CD4-positive, alpha-beta T cell treated with Interleukin-15 for 4 hours (primary cell): ENCODE measurements around the gene CLIP4.

Source experiments
- DNase-seq: peaks from one replicate; pipeline ENCODE4 v3.0.0-alpha.2; 2020; ENCODE audit warnings: low spot score

The CLIP4 gene

GRCh38 chr2:29222381-29223179, 107.4 kb downstream of the CLIP4 start:
- DNase-seq: no peak

DNA sequence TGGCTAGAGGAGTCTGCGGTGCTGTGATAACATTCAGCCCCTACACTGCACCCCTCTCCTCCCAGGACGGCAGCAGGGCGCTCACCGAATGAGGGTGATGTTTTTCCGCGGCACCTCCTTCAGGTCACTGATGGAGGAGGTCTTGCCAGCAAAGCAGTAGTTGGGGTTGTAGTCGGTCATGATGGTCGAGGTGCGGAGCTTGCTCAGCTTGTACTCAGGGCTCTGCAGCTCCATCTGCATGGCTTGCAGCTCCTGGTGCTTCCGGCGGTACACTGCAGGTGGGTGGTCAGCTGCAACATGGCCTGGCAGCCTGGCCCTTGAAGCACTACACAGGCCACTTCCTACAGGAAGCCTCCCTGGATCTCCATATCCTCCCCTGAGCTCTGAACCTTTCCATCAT, 108.0 kb downstream of the CLIP4 start:
- DNase-seq: no peak

DNA sequence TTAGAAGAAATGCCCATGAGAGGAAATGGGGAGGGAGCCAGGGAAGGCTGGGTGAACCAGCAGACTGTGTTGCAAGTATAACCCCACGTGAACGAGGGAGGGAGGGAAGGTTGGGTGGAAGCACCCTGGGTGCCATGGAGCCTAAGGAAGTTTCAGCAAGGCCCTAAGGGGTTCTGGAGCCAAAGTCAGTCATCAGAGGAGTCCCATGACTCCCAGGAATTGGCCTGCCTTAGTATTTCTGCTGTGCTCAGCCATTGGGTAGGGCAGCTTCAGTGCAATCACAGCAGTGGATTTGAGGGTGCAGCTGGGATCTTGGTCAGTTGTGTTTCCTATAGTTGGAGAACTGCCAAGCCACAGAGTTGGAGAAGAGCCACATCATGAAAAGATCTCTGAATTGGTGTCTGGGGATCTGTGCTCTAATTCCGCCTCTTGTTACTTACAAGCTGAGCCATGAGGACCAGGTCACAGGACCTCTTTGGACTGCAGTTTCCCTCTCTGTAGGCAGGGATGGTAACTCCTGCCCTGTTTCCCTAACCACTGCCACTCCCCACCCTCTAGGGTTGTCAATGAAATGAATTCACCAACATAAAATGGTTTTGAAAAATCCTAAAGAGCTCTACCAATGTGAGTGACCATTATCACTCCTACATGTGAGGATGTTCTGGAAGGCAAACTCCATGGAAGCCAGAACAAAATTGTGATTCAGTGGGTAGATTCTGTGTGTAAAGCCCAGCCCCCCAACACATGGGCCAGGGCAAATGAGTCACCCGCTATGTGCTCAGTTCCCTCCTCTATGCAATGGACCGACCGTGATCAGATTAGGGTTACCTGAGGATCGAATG, 108.9 kb downstream of the CLIP4 start:
- no peak for DNase-seq

- DNase-seq: no peak
Observed at GRCh38 chr2:29224693-29225551, 109.7 kb downstream of the CLIP4 start.

GRCh38 chr2:29225814-29226213, 110.6 kb downstream of the CLIP4 start:
- no peak for DNase-seq

GRCh38 chr2:29226375-29226774, 111.2 kb downstream of the CLIP4 start:
- DNase-seq: no peak

DNA sequence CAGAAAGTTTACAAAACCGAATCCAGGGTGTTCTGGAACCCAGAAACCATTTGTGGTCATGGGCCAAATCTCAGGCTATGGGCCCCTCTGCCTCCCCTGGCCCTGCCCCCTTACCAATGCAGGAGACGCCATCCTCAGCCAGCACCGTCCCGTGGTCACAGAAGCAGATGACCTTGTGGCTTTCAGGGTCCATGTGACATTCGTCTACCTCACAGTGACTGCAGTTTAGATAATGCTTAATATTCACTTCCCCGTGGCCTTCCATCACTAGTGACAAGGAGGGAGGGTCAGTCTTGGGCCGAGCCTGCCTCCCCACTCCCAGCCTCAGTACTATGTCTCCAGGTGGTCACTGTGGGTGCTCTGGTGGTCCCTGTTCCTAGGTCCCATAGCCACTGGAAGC, 111.6 kb downstream of the CLIP4 start:
- no peak for DNase-seq

DNA sequence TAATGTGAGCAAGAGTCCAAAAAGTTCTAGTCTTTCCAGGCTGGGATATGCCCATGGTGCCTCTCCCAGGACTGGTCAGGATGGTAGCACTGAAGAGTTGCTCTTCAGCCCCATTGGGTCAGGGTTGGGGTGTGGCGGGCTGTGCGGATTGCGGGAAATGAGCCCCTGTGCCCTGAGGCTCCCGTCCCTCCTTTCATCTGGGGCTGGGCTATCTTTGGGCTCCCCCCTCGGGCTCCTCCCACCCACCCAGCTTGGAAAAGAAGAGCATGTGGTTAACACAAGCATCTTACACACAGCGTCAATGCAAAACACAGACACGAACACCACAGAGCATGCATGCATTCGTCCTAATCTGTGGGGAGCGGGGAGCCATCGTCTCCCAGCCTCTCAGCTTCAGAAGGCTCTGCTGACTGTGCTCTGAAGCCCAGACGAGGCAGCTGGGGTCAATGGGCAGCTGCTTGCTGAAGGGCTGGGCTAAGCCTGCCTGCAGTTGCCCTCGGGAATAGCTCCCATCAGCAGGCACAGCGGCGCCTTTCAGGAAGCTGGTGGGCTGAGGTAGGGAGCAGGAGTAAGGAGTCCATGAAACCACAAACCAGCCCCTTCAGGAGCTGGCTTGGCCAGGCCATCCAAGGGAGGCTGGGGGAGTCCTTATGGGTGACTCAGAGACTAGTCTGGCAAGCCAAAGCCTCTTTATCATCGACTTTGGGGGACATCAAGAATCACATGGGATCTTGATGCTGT, 112.9 kb downstream of the CLIP4 start:
- DNase-seq: no peak

- no peak for DNase-seq
Observed at GRCh38 chr2:29228947-29229346, 113.7 kb downstream of the CLIP4 start.

DNA sequence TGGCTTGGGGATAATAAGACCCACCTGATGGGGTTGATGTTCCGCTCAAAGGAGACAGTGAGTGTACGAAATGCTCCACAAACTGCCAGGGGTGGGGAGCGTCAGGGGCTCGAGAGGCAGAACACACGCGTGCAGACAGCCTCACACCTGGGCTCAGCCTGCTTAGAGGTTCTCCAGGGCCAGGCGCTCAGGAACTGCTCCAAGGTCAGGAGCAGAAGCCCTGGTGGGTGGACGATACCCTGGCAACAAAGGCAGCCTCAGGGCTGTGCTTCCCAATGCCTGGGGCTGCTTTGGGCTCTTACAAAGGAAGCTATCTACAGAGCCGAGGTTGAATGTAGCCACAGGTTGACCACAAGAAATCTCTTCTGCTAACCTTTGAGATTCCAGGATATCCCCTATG, 114.4 kb downstream of the CLIP4 start:
- DNase-seq: no peak

DNA sequence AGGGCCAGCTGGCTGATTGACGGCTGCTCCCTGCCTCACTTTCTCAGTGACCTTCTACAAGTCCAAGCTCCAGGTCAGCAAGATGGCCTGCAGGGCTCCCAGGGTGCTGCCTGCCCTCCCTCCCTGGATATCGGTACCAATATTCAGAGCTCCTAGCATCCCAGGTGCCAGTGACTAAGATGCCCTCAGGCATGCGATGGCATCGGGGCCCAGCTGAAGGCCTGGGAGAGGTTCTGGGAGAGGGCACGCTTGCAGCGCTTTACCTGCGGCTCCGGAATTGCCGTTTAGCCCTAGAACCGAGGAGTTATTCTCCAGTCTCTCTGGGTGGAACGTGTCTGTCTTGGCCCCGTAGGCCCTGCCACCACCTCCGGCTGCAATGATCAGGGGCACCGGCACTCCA, 116.8 kb downstream of the CLIP4 start:
- no peak for DNase-seq

DNA sequence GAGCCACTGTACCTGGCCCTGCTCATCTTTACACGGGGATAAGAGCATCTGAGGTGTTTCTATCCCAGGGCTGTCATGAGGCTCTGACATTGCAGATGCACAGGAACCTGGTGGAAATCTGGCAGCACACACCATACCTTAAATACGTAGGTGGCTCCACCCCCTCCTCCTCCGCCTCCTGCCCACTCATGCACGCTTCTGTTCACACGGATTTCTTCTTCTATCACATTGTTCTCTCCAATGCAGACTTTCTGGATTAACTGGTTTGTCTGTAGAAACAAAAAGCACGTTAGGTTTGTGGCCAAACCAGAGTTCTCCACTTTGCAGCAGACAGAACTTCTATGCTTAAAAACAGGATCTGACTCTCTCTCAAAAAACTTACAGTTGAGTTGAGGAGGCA, 118.2 kb downstream of the CLIP4 start:
- DNase-seq: no peak

DNA sequence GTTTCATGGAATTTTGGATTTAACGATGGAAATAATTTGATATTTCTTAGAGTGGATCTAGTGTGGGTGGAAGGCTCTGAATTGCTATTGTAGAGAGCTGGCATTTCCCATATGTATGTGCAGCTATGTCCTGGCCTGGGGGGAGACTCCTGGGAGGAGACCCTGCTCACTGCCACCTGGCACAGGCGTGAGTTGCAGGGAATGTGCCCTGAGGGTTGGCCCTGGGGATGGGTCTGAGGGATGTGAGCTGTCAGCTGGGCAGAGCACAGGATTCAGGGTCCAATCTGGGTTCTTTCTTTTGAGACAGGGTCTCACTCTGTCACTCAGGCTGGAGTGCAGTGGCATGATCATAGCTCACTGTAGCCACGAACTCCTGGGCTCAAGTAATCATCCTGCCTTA, 120.2 kb downstream of the CLIP4 start:
- no peak for DNase-seq

DNA sequence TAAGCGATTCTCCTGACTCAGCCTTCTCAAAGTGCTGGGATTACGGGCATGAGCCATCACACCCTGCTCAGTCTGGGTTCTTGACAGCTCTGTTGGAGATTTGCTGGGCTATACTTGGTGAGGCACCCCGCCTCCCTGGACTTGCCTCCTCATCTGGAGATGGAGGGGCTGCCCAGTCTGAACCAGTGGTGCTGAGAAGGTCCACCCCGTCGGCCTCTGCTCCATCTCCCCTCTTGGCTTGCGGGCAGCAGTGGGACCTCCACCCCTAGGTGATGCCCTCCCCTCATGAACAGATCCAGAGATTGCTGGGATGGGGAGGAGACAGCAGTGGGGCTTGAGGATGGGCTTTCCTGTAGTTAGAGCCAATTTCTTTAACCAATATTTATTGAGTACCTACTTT, 120.9 kb downstream of the CLIP4 start:
- no peak for DNase-seq

- no peak for DNase-seq
Observed at GRCh38 chr2:29238497-29238896, 123.3 kb downstream of the CLIP4 start.
